IMR-90 (cell line): Measurements from ENCODE around the gene ITGA5. TPM values are rescaled to one million over a fixed set of nuclear protein-coding genes. Genes with fewer than 3 reads are reported as not detected.

Experiments
- ATAC-seq: fragments of 200-7000 bp; cut with Tn5 transposase; 2 replicates; pipeline ENCODE4 v1.9.1; 2020; ENCODE audit warnings: low read depth, mild to moderate bottlenecking, moderate library complexity
- BruUV-seq: library from RNA; stranded (reverse); fragments of 400-500 nt; replicated peaks from 2 replicates; lab custom pipeline; 2021; lab: Mats Ljungman, UMichigan
- CTCF ChIA-PET: fragments of 300-600 bp; formaldehyde crosslinking; extraction: SDS; loops from one replicate; lab custom pipeline; 2021; ENCODE audit warnings: antibody characterized with exemption; lab: Yijun Ruan, JAX
- POLR2A ChIA-PET: fragments of 300-600 bp; sonication (Branson Sonifier 250); formaldehyde crosslinking; loops from one replicate; lab custom pipeline; 2022; ENCODE audit warnings: antibody characterized with exemption; ENCODE audit not compliant: unreplicated experiment; lab: Charles Lee
- DNase-seq: peaks from one replicate; pipeline ENCODE4 v3.0.0; 2013
- H2AFZ ChIP-seq: replicated peaks from 2 replicates; pipeline ENCODE3; 2013; ENCODE audit warnings: low read length, mild to moderate bottlenecking; ENCODE audit not compliant: poor library complexity
- H2AK5ac ChIP-seq: 2 replicates; pipeline ENCODE4 v1.6.1; 2013; ENCODE audit warnings: low read depth, low read length, inconsistent platforms
- H2AK9ac ChIP-seq: replicated peaks from 2 replicates; pipeline ENCODE3; 2013; ENCODE audit warnings: mild to moderate bottlenecking, low read depth, low read length, moderate library complexity; ENCODE audit not compliant: poor library complexity
- H2BK120ac ChIP-seq: 2 replicates; pipeline ENCODE4 v1.6.1; 2013; ENCODE audit warnings: low read depth, low read length, inconsistent platforms
- H2BK15ac ChIP-seq: 3 replicates; pipeline ENCODE4 v1.6.1; 2013; ENCODE audit warnings: low read depth, low read length, inconsistent platforms
- H2BK20ac ChIP-seq: 2 replicates; pipeline ENCODE4 v1.6.1; 2013; ENCODE audit warnings: low read depth, mild to moderate bottlenecking, inconsistent platforms, low read length, moderate library complexity
- H2BK5ac ChIP-seq: 2 replicates; pipeline ENCODE4 v1.6.1; 2013; ENCODE audit warnings: mild to moderate bottlenecking, low read depth, low read length, inconsistent platforms; ENCODE audit not compliant: poor library complexity, severe bottlenecking
- H3K14ac ChIP-seq: replicated peaks from 2 replicates; pipeline ENCODE4 v1.6.1; 2013; ENCODE audit warnings: low read depth, low read length, inconsistent platforms
- H3K18ac ChIP-seq: 2 replicates; pipeline ENCODE4 v1.6.1; 2013; ENCODE audit warnings: low read depth, low read length, control low read depth
- H3K23ac ChIP-seq: 2 replicates; pipeline ENCODE4 v1.6.1; 2013; ENCODE audit warnings: low read depth, low read length, inconsistent platforms
- H3K27ac ChIP-seq: 2 replicates; pipeline ENCODE4 v1.5.1; 2013; ENCODE audit warnings: mild to moderate bottlenecking, control low read depth, low read length; ENCODE audit not compliant: insufficient read depth
- H3K27me3 ChIP-seq: 2 replicates; pipeline ENCODE4 v1.6.1; 2013; ENCODE audit warnings: low read length; ENCODE audit not compliant: control insufficient read depth, insufficient read depth
- H3K36me3 ChIP-seq: 2 replicates; pipeline ENCODE4 v1.6.1; 2013; ENCODE audit warnings: low read length, mixed read lengths; ENCODE audit not compliant: control insufficient read depth, insufficient read depth
- H3K4ac ChIP-seq: 2 replicates; pipeline ENCODE4 v1.6.1; 2013; ENCODE audit warnings: low read depth, low read length, inconsistent platforms
- H3K4me1 ChIP-seq: 2 replicates; pipeline ENCODE4 v1.6.1; 2013; ENCODE audit warnings: low read length, mixed read lengths; ENCODE audit not compliant: control insufficient read depth, insufficient read depth
- H3K4me2 ChIP-seq: 2 replicates; pipeline ENCODE4 v1.6.1; 2013; ENCODE audit warnings: low read depth, mild to moderate bottlenecking, control low read depth, low read length, moderate library complexity
- H3K4me3 ChIP-seq: 2 replicates; pipeline ENCODE4 v1.5.1; 2013; ENCODE audit warnings: low read depth, mild to moderate bottlenecking, control low read depth, low read length, moderate library complexity; ENCODE audit not compliant: insufficient read depth
- H3K56ac ChIP-seq: 2 replicates; pipeline ENCODE4 v1.6.1; 2013; ENCODE audit warnings: low read length, inconsistent platforms; ENCODE audit not compliant: insufficient read depth; ENCODE audit errors: extremely low read depth
- H3K79me1 ChIP-seq, 2 experiments: 2 replicates each; pipeline ENCODE4 v1.6.1; 2013; ENCODE audit warnings: low read length in 2 of 2, inconsistent platforms in 1 of 2, low read depth in 1 of 2
- H3K9ac ChIP-seq: 2 replicates; pipeline ENCODE4 v1.6.1; 2013; ENCODE audit warnings: low read depth, low read length, control low read depth
- H3K9me1 ChIP-seq: 2 replicates; pipeline ENCODE4 v1.6.1; 2013; ENCODE audit warnings: low read length, inconsistent platforms; ENCODE audit not compliant: insufficient read depth
- H3K9me3 ChIP-seq: 2 replicates; pipeline ENCODE4 v1.6.1; 2013; ENCODE audit warnings: low read length; ENCODE audit not compliant: control insufficient read depth, insufficient read depth
- H4K20me1 ChIP-seq: 2 replicates; pipeline ENCODE4 v1.6.1; 2013; ENCODE audit warnings: low read length, inconsistent platforms; ENCODE audit not compliant: insufficient read depth
- H4K5ac ChIP-seq: 2 replicates; pipeline ENCODE4 v1.6.1; 2013; ENCODE audit warnings: mild to moderate bottlenecking, low read depth, low read length, control low read depth
- H4K8ac ChIP-seq, 2 experiments: 2 replicates each; pipeline ENCODE4 v1.6.1; 2013; ENCODE audit warnings: low read depth in 2 of 2, low read length in 2 of 2, control low read depth in 1 of 2, inconsistent platforms in 1 of 2
- H4K91ac ChIP-seq: 2 replicates; pipeline ENCODE4 v1.6.1; 2013; ENCODE audit warnings: low read depth, low read length, inconsistent platforms; ENCODE audit not compliant: insufficient read depth
- BHLHE40 ChIP-seq: fragments of 150-350 bp; IDR thresholded peaks from 2 replicates; pipeline ENCODE4 v1.6.1; 2016; ENCODE audit warnings: mild to moderate bottlenecking, low read depth, low read length
- CEBPB ChIP-seq: IDR thresholded peaks from 2 replicates; pipeline ENCODE4 v1.6.1; 2012; ENCODE audit warnings: low read depth, low read length, improper control_type of control experiment
- CHD1 ChIP-seq: IDR thresholded peaks from 2 replicates; pipeline ENCODE4 v1.6.1; 2012; ENCODE audit warnings: low read depth, low read length, improper control_type of control experiment
- FOS ChIP-seq: fragments of 150-350 bp; IDR thresholded peaks from 2 replicates; pipeline ENCODE4 v1.6.1; 2016; ENCODE audit warnings: low read depth, low read length
- MAFK ChIP-seq: IDR thresholded peaks from 2 replicates; pipeline ENCODE4 v1.6.1; 2012; ENCODE audit warnings: low read depth, low read length, improper control_type of control experiment
- MAZ ChIP-seq: IDR thresholded peaks from 2 replicates; pipeline ENCODE4 v1.6.1; 2012; ENCODE audit warnings: low read depth, mild to moderate bottlenecking, low read length, improper control_type of control experiment, moderate library complexity, borderline replicate concordance
- MXI1 ChIP-seq: IDR thresholded peaks from 2 replicates; pipeline ENCODE4 v1.6.1; 2012; ENCODE audit warnings: low read depth, mild to moderate bottlenecking, low read length, moderate library complexity, borderline replicate concordance
- NFE2L2 ChIP-seq: fragments of 150-350 bp; IDR thresholded peaks from 2 replicates; pipeline ENCODE4 v1.6.1; 2016; ENCODE audit warnings: low read depth, mild to moderate bottlenecking, low read length
- POLR2A ChIP-seq: IDR thresholded peaks from 2 replicates; pipeline ENCODE4 v1.6.1; 2012; ENCODE audit warnings: mild to moderate bottlenecking, low read depth, low read length
- RAD21 ChIP-seq: IDR thresholded peaks from 2 replicates; pipeline ENCODE4 v1.6.1; 2012; ENCODE audit warnings: low read length, improper control_type of control experiment
- RCOR1 ChIP-seq: IDR thresholded peaks from 2 replicates; pipeline ENCODE4 v1.6.1; 2012; ENCODE audit warnings: mild to moderate bottlenecking, low read length, improper control_type of control experiment; ENCODE audit not compliant: insufficient replicate concordance
- RFX5 ChIP-seq: IDR thresholded peaks from 2 replicates; pipeline ENCODE4 v1.8.0; 2012; ENCODE audit warnings: low read depth, mild to moderate bottlenecking, low read length, moderate library complexity
- SMC3 ChIP-seq: fragments of 150-350 bp; IDR thresholded peaks from 2 replicates; pipeline ENCODE4 v1.6.1; 2016; ENCODE audit warnings: low read depth, mild to moderate bottlenecking, antibody characterized with exemption, low read length, moderate library complexity
- USF2 ChIP-seq: fragments of 150-350 bp; IDR thresholded peaks from 2 replicates; pipeline ENCODE4 v1.6.1; 2017; ENCODE audit warnings: mild to moderate bottlenecking, antibody characterized with exemption, low read length, low read depth
- WGBS, 2 experiments: methylation state at CpG; one replicate each; pipeline versions ENCODE4 v1.1.5 to v1.1.7; 2013; ENCODE audit warnings: missing lambda C conversion rate in 2 of 2; ENCODE audit not compliant: insufficient read length in 1 of 2; ENCODE audit errors: extremely low coverage in 2 of 2; 5-methylcytosine and 5-hydroxymethylcytosine counted together
- dilution Hi-C: fragments of 300-500 bp; cut with HindIII; formaldehyde crosslinking; loops from one replicate; pipeline ENCODE4 v1.14.3; 2018; ENCODE audit warnings: low sequenced_read_pairs; ENCODE audit not compliant: unreplicated experiment
- in situ Hi-C: fragments of 300-500 bp; cut with MboI; formaldehyde crosslinking; loops from 3 replicates; pipeline ENCODE4 v1.14.3; 2019; ENCODE audit warnings: low sequenced_read_pairs, inconsistent platforms, mixed read lengths
- intact Hi-C: fragments of 100-400 bp; cut with micrococcal nuclease; formaldehyde crosslinking; loops from 2 replicates; pipeline ENCODE4 v1.10.0; 2022
- polyA plus RNA-seq, 3 experiments: library from polyadenylated mRNA; depleted of rRNA; stranded (reverse); fragments of >200 nt; gene quantifications; 2 replicates each; pipeline ENCODE4 v1.2.3, GENCODE V29; 2012; ENCODE audit warnings: low replicate concordance in 1 of 3
- total RNA-seq: library from RNA; depleted of rRNA; stranded (reverse); fragments of >200 nt; gene quantifications from 2 replicates; pipeline ENCODE4 v1.2.3, GENCODE V29; 2012
- TF ChIP-seq, protein P1 (sequence below): conservative IDR thresholded peaks from 2 replicates; pipeline ENCODE4 v1.5.1; 2012; ENCODE audit warnings: mild to moderate bottlenecking, low read depth, low read length, improper control_type of control experiment
- TF ChIP-seq, protein P2 (sequence below): fragments of 150-350 bp; IDR thresholded peaks from 2 replicates; pipeline ENCODE4 v1.6.1; 2016; ENCODE audit warnings: low read depth, mild to moderate bottlenecking, low read length, moderate library complexity, borderline replicate concordance

The ITGA5 gene
- total and polyA plus RNA-seq, 2 of the 4 experiments (the other 2 are of a cell fraction) = 159 to 259 TPM

- no peaks in the 10 kb centered on the region for H3K36me3 ChIP-seq
- BruUV-seq = no TSS peak
- in situ Hi-C loops = no loop called here
Observed at GRCh38 chr12:54437697-54438096, 18.6 kb upstream of the ITGA5 start.

More at GRCh38 chr12:54437697-54438096, 18.6 kb upstream of the ITGA5 start:
- H3K18ac ChIP-seq = no peak overlapping the region
- H4K8ac ChIP-seq = no peak overlapping the region
- H3K14ac ChIP-seq = no peak overlapping the region
- H2BK120ac ChIP-seq = no peak overlapping the region
- H2AFZ ChIP-seq = no peak overlapping the region
- no peak overlapping the region for H2BK15ac ChIP-seq
- no peaks in the 10 kb centered on the region for H3K9me3 ChIP-seq
- H3K4ac ChIP-seq = no peak overlapping the region
- no peak overlapping the region for H2AK5ac ChIP-seq
- no peak overlapping the region for H4K91ac ChIP-seq
- intact Hi-C loops (loop anchor here (2.0 to 10.0 kb wide), 2 partner anchors 19 to 223 kb away; partner anchors contain the start of gene ITGA5), dilution Hi-C loops (no loop called here)
- WGBS, 2 experiments = no CpG with 5 or more reads among the region's 3 CpGs
- no peak overlapping the region for H3K4me3 ChIP-seq
- H3K9ac ChIP-seq = no peak overlapping the region
- no peak overlapping the region for H3K23ac ChIP-seq
- H3K27me3 ChIP-seq = peaks cover 5% of the 10 kb centered on the region
- no peak overlapping the region for H2BK20ac ChIP-seq
- peaks cover 4% of the 10 kb centered on the region for H3K4me1 ChIP-seq
- DNase-seq = no peak
- TF ChIP-seq RFX5 (no peak), MAFK (no peak), RCOR1 (no peak), BHLHE40 (no peak), MXI1 (no peak), CHD1 (no peak), NFE2L2 (no peak), USF2 (no peak), SMC3 (no peak), FOS (no peak), MAZ (no peak), POLR2A (no peak), CEBPB (no peak), RAD21 (no peak)
- TF ChIP-seq, protein P1, sequence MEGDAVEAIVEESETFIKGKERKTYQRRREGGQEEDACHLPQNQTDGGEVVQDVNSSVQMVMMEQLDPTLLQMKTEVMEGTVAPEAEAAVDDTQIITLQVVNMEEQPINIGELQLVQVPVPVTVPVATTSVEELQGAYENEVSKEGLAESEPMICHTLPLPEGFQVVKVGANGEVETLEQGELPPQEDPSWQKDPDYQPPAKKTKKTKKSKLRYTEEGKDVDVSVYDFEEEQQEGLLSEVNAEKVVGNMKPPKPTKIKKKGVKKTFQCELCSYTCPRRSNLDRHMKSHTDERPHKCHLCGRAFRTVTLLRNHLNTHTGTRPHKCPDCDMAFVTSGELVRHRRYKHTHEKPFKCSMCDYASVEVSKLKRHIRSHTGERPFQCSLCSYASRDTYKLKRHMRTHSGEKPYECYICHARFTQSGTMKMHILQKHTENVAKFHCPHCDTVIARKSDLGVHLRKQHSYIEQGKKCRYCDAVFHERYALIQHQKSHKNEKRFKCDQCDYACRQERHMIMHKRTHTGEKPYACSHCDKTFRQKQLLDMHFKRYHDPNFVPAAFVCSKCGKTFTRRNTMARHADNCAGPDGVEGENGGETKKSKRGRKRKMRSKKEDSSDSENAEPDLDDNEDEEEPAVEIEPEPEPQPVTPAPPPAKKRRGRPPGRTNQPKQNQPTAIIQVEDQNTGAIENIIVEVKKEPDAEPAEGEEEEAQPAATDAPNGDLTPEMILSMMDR = no peak
- TF ChIP-seq, protein P2, sequence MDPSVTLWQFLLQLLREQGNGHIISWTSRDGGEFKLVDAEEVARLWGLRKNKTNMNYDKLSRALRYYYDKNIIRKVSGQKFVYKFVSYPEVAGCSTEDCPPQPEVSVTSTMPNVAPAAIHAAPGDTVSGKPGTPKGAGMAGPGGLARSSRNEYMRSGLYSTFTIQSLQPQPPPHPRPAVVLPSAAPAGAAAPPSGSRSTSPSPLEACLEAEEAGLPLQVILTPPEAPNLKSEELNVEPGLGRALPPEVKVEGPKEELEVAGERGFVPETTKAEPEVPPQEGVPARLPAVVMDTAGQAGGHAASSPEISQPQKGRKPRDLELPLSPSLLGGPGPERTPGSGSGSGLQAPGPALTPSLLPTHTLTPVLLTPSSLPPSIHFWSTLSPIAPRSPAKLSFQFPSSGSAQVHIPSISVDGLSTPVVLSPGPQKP = no peak
- no peak overlapping the region for H2AK9ac ChIP-seq
- no peak overlapping the region for H2BK5ac ChIP-seq
- no peaks in the 10 kb centered on the region for H4K20me1 ChIP-seq
- no peaks in the 10 kb centered on the region for H3K9me1 ChIP-seq
- H3K27ac ChIP-seq = no peak overlapping the region
- H3K79me1 ChIP-seq = no peaks in the 10 kb centered on the region; a peak in 1 of 4 replicates
- POLR2A ChIA-PET = no interaction called here
- CTCF ChIA-PET = interaction anchor here (8.1 kb wide), 1 partner anchor 37 kb away, joined by 77 read pairs; no protein-coding TSS in a partner anchor
- no peak for ATAC-seq
- H4K5ac ChIP-seq = no peak overlapping the region
- no peak overlapping the region for H3K4me2 ChIP-seq
- no peak overlapping the region for H3K56ac ChIP-seq
